GM12874 (cell line): ENCODE results near the gene CREG2.

ENCODE experiments used
- CTCF ChIP-seq: IDR thresholded peaks from 2 replicates; pipeline ENCODE4 v1.5.1; 2011; ENCODE audit warnings: low read depth, mild to moderate bottlenecking, control low read depth, low read length, moderate library complexity; ENCODE audit not compliant: insufficient read depth

CREG2 gene

GRCh38 chr2:101354420-101355311 lies 32.6 kb downstream of the CREG2 start:
- no peak for TF ChIP-seq CTCF

- TF ChIP-seq CTCF, result no peak
These were observed 36.1 kb downstream of the CREG2 start for GRCh38 chr2:101351207-101351606.

GRCh38 chr2:101349893-101350662 lies 37.2 kb downstream of the CREG2 start:
- no peak for TF ChIP-seq CTCF

GRCh38 chr2:101348883-101349282 lies 38.4 kb downstream of the CREG2 start:
- TF ChIP-seq CTCF, result no peak

GRCh38 chr2:101346909-101347308 lies 40.4 kb downstream of the CREG2 start:
- no peak for TF ChIP-seq CTCF

- no peak for TF ChIP-seq CTCF
These were observed 43.2 kb downstream of the CREG2 start for GRCh38 chr2:101344137-101344536.

- no peak for TF ChIP-seq CTCF
These were observed 44.7 kb downstream of the CREG2 start for GRCh38 chr2:101342625-101343008.
